KOPT-K1 (cell line): ENCODE measurements around the gene RPL38.

Source experiments
- H3K27ac ChIP-seq: fragments of 200-600 bp; sonication (generic); 2 replicates; pipeline ENCODE4 v1.5.1; 2016; ENCODE audit warnings: antibody characterized with exemption, mild to moderate bottlenecking, low read depth, low read length; ENCODE audit not compliant: poor library complexity, severe bottlenecking
- H3K36me3 ChIP-seq: fragments of 200-600 bp; sonication (generic); 2 replicates; pipeline ENCODE4 v1.5.1; 2017; ENCODE audit warnings: antibody characterized with exemption, mild to moderate bottlenecking, low read length, moderate library complexity; ENCODE audit not compliant: insufficient read depth
- H3K9me3 ChIP-seq: fragments of 200-600 bp; sonication (generic); 2 replicates; pipeline ENCODE4 v1.5.1; 2017; ENCODE audit warnings: antibody characterized with exemption, low read length, mild to moderate bottlenecking; ENCODE audit not compliant: insufficient read depth, poor library complexity, severe bottlenecking

RPL38 gene

GRCh38 chr17:74223901-74224300 lies 20.4 kb downstream of the RPL38 start:
- no peak overlapping the region for H3K27ac ChIP-seq
- no peaks in the 10 kb centered on the region for H3K9me3 ChIP-seq
- H3K36me3 ChIP-seq, result no peaks in the 10 kb centered on the region

GRCh38 chr17:74224959-74225725 lies 21.7 kb downstream of the RPL38 start:
- Histone ChIP-seq H3K36me3 (no peaks in the 10 kb centered on the region), H3K9me3 (no peaks in the 10 kb centered on the region), H3K27ac (no peak overlapping the region)

DNA sequence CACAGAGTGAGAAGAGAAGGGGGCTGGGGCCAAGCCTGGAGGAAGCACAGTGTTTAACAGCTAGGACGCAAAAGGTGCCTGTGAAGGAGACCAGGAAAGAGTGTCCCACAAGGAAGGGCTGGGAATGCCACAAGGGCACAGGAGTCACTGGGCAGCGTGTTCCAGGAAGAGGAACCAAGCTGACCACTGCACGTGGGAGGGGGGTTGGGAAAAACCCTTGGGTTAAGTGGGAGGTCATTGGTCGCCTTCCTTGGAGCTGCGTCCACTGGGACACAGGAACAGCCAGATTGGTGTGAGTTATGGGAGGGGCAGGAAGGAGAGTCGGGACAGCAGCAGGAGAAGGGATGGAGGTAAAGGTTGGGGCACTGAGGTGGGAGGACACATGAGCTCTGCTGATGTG lies 22.8 kb downstream of the RPL38 start:
- Histone ChIP-seq H3K27ac (no peak overlapping the region), H3K36me3 (no peaks in the 10 kb centered on the region), H3K9me3 (no peaks in the 10 kb centered on the region)

DNA sequence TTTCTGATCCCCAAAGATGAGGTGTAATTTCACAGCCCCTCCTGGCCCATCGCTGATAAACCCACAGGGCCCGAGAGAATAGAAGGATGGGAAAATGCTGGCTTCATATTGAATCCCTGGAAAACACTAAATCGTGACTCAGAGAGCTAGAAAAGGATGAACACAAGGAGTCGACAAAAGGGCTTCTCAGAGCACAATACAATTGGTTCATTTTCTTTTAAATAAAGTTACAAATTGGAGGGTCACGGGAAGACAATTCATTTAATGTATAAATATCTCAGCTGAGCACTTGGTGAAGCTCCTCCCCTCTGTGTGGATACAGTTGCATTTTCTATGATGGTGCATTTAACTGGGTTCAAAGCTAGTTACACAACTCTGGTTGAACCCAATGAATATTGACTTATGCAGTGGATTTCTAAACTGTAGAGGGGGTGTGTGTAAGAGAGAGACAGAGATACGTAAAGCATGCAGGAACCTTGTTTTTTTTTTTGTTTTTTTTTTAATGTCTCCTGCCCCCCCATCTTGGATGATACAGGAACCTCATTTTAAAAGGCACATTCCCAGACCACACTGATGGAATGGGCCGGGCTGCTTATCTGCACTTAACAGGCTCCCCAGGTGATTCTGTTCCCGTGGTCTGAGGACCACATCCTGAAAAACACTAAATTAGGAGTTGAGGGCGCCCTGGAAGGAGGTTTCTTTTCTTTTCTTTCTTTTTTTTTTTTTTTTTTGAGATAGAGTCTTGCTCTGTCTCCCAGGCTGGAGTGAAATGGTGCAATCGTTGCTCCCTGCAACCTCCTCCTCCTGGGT lies 24.0 kb downstream of the RPL38 start:
- Histone ChIP-seq H3K27ac (no peak overlapping the region), H3K9me3 (no peaks in the 10 kb centered on the region), H3K36me3 (no peaks in the 10 kb centered on the region)

- H3K36me3 ChIP-seq, result no peaks in the 10 kb centered on the region
- H3K9me3 ChIP-seq, result no peaks in the 10 kb centered on the region
- no peak overlapping the region for H3K27ac ChIP-seq
Measured at GRCh38 chr17:74228306-74228978, 25.0 kb downstream of the RPL38 start.

DNA sequence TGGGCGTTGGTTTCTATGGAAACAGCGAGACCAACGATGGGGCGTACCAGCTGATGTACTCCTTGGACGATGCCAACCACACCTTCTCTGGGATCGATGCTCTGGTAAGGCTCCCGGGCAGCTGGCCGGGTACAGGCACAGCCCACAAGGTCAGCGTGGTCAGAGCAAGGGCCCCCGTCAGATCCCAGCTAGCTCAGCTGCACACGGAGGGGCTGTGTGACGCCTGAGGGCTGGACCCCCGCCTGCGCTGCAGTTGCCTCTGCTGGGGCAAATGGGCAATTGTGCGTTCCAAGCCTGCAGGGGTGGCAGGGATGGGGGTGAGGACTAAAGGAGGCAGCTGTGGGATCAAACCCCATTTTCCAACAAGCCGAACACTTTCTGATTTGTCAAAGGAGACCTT lies 27.4 kb downstream of the RPL38 start:
- H3K27ac ChIP-seq, result no peak overlapping the region
- H3K36me3 ChIP-seq, result no peaks in the 10 kb centered on the region
- H3K9me3 ChIP-seq, result no peaks in the 10 kb centered on the region

- H3K36me3 ChIP-seq, result no peaks in the 10 kb centered on the region
- no peak overlapping the region for H3K27ac ChIP-seq
- H3K9me3 ChIP-seq, result no peaks in the 10 kb centered on the region
Measured at GRCh38 chr17:74231928-74232907, 28.7 kb downstream of the RPL38 start.

DNA sequence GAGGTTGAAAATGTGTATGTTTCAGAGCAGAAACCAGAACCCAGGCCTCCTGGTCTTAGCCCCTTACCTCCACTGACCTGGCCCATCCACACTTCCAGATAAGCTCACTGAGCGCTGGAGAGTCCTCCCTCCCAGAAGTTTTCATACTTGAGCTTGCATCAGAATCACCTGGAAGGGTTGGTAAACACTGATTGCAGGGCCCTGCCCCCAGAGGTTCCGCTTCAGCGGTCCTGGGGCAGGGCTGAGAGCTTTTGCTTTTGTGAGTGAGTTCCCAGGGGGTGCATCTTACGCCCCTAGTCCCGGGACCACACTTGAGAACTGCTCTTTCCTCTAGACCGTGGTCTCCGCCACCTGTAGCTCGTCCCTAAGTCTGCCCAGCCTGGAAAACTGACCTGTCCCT lies 30.5 kb downstream of the RPL38 start:
- H3K9me3 ChIP-seq, result no peaks in the 10 kb centered on the region
- H3K36me3 ChIP-seq, result no peaks in the 10 kb centered on the region
- H3K27ac ChIP-seq, result no peak overlapping the region

DNA sequence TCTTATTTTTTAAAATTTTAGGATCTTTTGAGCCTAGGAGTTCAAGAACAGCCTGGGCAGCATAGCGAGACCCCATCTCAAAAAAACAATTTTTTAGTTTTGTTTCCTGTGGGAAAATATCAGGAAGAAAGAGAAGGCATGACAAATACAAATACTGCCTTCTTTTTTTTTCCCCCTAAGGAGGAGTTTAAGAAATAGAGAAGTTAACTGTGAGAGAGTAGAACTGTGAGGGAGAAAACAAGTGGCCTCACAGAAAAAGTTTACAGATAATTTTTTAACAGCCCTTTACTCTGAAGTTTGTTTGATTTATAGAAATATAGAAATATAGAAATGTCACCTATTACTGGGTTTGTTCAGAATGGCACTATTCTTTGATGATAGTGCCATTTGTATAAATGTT lies 31.0 kb downstream of the RPL38 start:
- Histone ChIP-seq H3K36me3 (no peaks in the 10 kb centered on the region), H3K27ac (no peak overlapping the region), H3K9me3 (no peaks in the 10 kb centered on the region)

DNA sequence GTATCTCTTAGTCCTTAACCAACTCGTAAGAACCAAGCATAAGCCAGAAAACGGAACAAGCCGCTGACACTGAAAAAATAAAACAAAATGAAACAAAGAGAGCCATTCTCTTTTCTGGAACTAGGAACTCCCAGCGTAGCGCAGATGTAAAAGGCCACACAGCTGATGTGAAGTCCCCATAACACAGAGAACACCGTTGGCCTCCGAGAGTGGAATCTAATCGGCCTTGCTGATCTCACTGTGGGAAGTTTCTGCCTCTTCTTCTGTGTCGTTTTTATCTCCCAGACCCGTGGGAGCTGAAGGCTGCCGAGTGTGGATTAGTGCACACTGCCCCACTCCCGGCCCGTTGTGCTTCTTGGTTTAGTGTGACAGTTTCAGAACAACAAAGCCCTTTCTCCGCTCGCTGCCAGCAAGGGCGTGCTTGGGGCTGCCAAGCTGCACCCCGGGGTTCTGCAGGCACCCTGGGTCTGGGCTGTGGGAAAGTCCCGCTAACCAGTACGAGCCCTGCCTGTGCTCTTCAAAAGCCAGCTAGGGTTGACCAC lies 31.6 kb downstream of the RPL38 start:
- H3K27ac ChIP-seq, result no peak overlapping the region
- no peaks in the 10 kb centered on the region for H3K36me3 ChIP-seq
- no peaks in the 10 kb centered on the region for H3K9me3 ChIP-seq

DNA sequence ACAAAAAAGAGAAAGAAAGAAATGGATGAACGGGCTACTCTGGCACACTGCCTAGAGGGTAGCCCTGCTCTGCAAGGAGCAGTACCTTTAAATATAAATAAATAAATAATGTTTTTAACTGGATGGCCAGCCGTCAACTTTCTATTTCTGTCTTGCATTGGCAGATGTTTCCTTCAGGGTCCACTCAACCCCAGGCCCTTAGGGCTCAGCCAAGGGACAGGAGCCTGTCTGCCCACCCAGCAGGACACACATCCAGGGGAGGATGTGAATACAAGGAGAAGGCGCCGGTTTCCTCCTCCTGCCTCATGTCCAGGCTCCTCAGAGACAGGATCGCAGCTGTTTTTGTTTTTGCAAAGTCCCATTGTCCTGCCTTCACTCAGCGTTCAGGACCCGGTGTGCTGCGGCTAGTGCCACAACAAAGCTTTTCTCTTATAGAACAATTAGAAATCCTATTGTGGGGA lies 32.5 kb downstream of the RPL38 start:
- Histone ChIP-seq H3K9me3 (no peaks in the 10 kb centered on the region), H3K36me3 (no peaks in the 10 kb centered on the region), H3K27ac (no peak overlapping the region)

DNA sequence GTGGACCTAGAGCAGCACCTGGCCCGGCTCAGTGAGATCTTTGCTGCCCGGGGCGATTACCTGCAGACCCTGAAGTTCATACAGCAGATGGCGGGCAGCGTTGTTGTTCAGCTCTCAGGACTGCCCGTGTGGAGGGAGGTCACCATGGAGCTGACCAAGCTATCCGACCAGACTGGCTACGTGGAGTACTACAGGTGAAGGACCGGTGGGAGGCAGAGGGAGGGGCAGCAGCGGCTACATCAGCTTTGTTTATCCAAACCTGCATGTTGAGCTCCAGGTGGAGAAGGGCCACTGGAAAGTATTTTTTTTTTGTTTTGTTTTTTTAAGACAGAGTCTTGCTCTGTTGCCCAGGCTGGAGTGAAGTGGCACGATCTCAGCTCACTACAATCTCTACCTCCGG lies 33.8 kb downstream of the RPL38 start:
- Histone ChIP-seq H3K9me3 (no peaks in the 10 kb centered on the region), H3K36me3 (no peaks in the 10 kb centered on the region), H3K27ac (no peak overlapping the region)

DNA sequence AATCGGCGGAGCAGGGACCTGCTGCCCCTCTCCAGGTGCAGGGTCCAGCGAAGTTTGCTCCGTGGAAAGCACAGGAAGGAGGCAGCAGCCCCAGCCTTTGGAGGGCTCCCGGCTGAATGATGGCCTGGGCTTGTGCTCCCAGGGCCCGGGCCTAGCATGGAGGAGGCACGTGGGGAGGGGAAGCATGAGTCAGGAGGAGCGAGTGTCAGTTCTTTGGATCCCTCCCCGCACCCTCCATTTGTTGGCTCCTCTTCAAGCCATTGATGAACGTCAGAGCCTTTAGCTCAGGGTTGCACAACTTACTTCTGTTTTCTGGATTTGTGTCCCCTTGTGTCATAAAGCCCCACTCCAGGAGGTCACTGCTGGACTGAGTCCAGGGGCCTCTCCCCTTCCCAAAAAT lies 35.7 kb downstream of the RPL38 start:
- Histone ChIP-seq H3K27ac (no peak overlapping the region), H3K9me3 (no peaks in the 10 kb centered on the region), H3K36me3 (no peaks in the 10 kb centered on the region)

DNA sequence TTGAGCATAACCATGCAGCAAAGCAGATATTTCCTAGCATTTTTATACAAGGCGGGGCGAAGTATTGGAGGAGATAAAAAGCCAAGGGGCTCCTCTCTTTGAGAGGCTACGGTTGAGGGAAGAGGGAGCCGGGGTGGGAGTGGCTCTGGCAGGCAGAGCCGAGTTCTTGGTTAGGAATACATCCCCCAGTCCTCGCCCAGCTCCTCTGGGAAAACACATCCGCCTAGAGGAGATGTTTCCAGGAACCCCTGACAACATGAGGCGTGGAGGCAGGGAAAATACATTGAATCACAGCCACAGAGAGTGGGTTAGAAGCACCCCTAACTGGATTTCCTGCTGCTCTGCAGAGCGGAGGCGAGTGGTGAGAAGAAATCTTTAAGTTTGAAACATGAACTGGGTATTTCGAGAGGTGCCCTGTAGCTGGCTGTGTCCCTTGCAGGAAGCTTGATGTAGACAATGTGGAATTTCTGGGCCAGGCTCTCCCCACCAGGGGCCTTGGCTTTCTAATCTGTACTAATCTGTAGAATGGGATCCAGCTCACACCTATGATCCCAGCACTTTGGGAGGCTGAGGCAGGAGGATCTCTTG lies 37.2 kb downstream of the RPL38 start:
- H3K27ac ChIP-seq, result no peak overlapping the region
- H3K36me3 ChIP-seq, result no peaks in the 10 kb centered on the region
- H3K9me3 ChIP-seq, result no peaks in the 10 kb centered on the region
